H7 (cell line): Measurements from ENCODE around the gene TMEM198. TPM values are rescaled to one million over a fixed set of nuclear protein-coding genes. Genes with fewer than 3 reads are reported as not detected.

ENCODE experiments used
- DNase-seq: peaks from one replicate; pipeline ENCODE4 v3.0.0; 2012
- H3K27me3 ChIP-seq: 2 replicates; pipeline ENCODE4 v1.6.0; 2011; ENCODE audit warnings: mild to moderate bottlenecking, low read length; ENCODE audit not compliant: control insufficient read depth, insufficient read depth
- H3K36me3 ChIP-seq: replicated peaks from 2 replicates; pipeline ENCODE4 v1.5.1; 2011; ENCODE audit warnings: low read length; ENCODE audit not compliant: control insufficient read depth, insufficient read depth
- H3K4me3 ChIP-seq: 2 replicates; pipeline ENCODE4 v1.5.1; 2011; ENCODE audit warnings: low read depth, mild to moderate bottlenecking, control low read depth, low read length, moderate library complexity; ENCODE audit not compliant: insufficient read depth
- total RNA-seq: library from RNA; depleted of rRNA; stranded (reverse); fragments of >200 nt; shearing (Covaris generic); gene quantifications from 2 replicates; pipeline ENCODE4 v1.2.3, GENCODE V29; 2014

Gene TMEM198
- total RNA-seq, 1 experiment from 2014 or later = 4.2 TPM

GRCh38 chr2:219515874-219516629, 27.8 kb upstream of the TMEM198 start:
- no peaks in the 10 kb centered on the region for H3K36me3 ChIP-seq
- peaks cover 57% of the 10 kb centered on the region for H3K27me3 ChIP-seq
- no peak for DNase-seq
- H3K4me3 ChIP-seq = no peak overlapping the region

GRCh38 chr2:219516888-219517287, 26.9 kb upstream of the TMEM198 start:
- Histone ChIP-seq H3K36me3 (no peaks in the 10 kb centered on the region), H3K4me3 (no peak overlapping the region), H3K27me3 (peaks cover 51% of the 10 kb centered on the region)
- DNase-seq = no peak

GRCh38 chr2:219517954-219518778, 25.7 kb upstream of the TMEM198 start:
- Histone ChIP-seq H3K4me3 (no peak overlapping the region), H3K36me3 (no peaks in the 10 kb centered on the region), H3K27me3 (peaks cover 39% of the 10 kb centered on the region)
- peak; percentile 57 for DNase-seq

GRCh38 chr2:219519526-219519916, 24.3 kb upstream of the TMEM198 start:
- no peak overlapping the region for H3K4me3 ChIP-seq
- no peak for DNase-seq
- peaks cover 25% of the 10 kb centered on the region for H3K27me3 ChIP-seq
- no peaks in the 10 kb centered on the region for H3K36me3 ChIP-seq

- Histone ChIP-seq H3K27me3 (peaks cover 20% of the 10 kb centered on the region), H3K4me3 (no peak overlapping the region), H3K36me3 (no peaks in the 10 kb centered on the region)
- peak; percentile 65 for DNase-seq
These were observed 23.7 kb upstream of the TMEM198 start for GRCh38 chr2:219520079-219520478.

GRCh38 chr2:219521066-219521880, 22.6 kb upstream of the TMEM198 start:
- DNase-seq = peak; percentile 97
- no peaks in the 10 kb centered on the region for H3K36me3 ChIP-seq
- H3K27me3 ChIP-seq = peaks cover 12% of the 10 kb centered on the region
- H3K4me3 ChIP-seq = no peak overlapping the region

- peak overlapping the region; percentile 42 for H3K4me3 ChIP-seq
- DNase-seq = peak; percentile 98
- no peaks in the 10 kb centered on the region for H3K36me3 ChIP-seq
- peaks cover 9% of the 10 kb centered on the region for H3K27me3 ChIP-seq
These were observed 21.5 kb upstream of the TMEM198 start for GRCh38 chr2:219522111-219523030.

GRCh38 chr2:219523031-219523671, 20.7 kb upstream of the TMEM198 start:
- H3K27me3 ChIP-seq = peaks cover 6% of the 10 kb centered on the region
- H3K4me3 ChIP-seq = peak overlapping the region; percentile 42
- DNase-seq = peak; percentile 88
- H3K36me3 ChIP-seq = no peaks in the 10 kb centered on the region

GRCh38 chr2:219524817-219525216, 19.0 kb upstream of the TMEM198 start:
- H3K36me3 ChIP-seq = no peaks in the 10 kb centered on the region
- no peak overlapping the region for H3K4me3 ChIP-seq
- H3K27me3 ChIP-seq = peaks cover 16% of the 10 kb centered on the region
- DNase-seq = no peak

- peak; percentile 64 for DNase-seq
- Histone ChIP-seq H3K27me3 (peaks cover 16% of the 10 kb centered on the region), H3K4me3 (no peak overlapping the region), H3K36me3 (no peaks in the 10 kb centered on the region)
These were observed 18.1 kb upstream of the TMEM198 start for GRCh38 chr2:219525533-219526232.

- DNase-seq = no peak
- Histone ChIP-seq H3K36me3 (no peaks in the 10 kb centered on the region), H3K4me3 (no peak overlapping the region), H3K27me3 (peaks cover 16% of the 10 kb centered on the region)
These were observed 17.3 kb upstream of the TMEM198 start for GRCh38 chr2:219526320-219527075.

- no peak for DNase-seq
- H3K4me3 ChIP-seq = no peak overlapping the region
- H3K27me3 ChIP-seq = peaks cover 16% of the 10 kb centered on the region
- no peaks in the 10 kb centered on the region for H3K36me3 ChIP-seq
These were observed 16.8 kb upstream of the TMEM198 start for GRCh38 chr2:219527076-219527394.
